GM21723 (cell line): Measurements from ENCODE around the gene IQSEC2.
A peak's percentile ranks its signal among the peaks of the same experiment; 100 is the strongest.

Experiments
- ATAC-seq: cut with Tn5 transposase; IDR thresholded peaks from one replicate; pipeline ENCODE4 v1.9.1; 2021; ENCODE audit warnings: mild to moderate bottlenecking, moderate library complexity; ENCODE audit not compliant: unreplicated experiment

IQSEC2 gene

DNA sequence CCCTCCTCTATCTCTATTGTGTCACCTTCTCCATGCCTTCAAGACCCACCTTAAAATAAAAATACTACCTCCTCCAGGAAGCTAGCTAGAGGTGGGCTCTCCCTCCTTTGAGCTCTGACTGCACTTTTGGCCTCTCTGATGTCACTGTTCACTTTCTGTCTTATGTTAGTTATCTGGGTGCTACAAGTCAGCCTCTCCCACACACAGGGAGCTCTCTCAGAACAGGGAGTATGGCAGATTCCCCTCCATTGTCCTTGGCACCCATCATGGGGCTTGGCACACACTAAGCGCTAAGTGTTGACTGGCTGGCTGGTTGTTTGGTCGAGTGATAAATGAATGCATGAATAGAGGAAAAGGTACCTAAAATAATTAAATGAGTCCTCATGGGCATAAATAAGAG lies 35.2 kb downstream of the IQSEC2 start:
- no peak for ATAC-seq

DNA sequence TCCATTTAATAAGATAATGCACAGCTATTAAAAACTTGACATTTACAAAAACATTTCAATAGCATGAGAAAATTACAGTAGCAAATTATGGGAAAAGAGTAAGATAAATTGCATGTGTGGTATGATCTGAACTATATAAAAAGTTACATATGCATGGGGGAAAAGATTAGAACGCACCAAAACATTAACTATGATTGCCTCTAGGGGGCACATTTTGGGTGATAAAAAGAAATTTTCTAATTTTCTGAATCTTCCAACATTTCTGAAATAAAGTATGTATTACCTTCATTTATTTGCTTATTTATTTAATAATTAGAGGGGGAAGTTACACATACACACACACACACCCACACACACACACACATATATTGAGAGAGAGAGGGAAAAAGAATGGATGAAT lies 36.8 kb downstream of the IQSEC2 start:
- ATAC-seq = no peak

DNA sequence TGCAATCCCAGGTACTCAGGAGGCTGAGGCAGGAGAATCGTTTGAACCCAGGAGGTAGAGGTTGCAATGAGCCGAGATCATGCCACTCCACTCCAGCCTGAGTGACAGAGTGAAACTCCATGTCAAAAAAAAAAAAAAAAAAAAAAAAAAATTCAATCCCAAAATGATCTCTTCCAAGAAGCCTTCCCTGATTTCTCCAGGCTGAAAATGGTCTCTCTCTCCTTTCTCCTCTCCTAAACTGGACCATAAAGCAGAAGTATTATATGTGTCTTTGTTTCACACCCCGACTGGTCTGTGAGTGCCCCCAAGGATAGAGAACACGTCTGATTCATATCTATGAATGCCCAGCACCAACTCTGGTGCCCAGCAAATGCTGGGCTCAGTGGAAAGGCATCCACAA lies 39.1 kb downstream of the IQSEC2 start:
- no peak for ATAC-seq

DNA sequence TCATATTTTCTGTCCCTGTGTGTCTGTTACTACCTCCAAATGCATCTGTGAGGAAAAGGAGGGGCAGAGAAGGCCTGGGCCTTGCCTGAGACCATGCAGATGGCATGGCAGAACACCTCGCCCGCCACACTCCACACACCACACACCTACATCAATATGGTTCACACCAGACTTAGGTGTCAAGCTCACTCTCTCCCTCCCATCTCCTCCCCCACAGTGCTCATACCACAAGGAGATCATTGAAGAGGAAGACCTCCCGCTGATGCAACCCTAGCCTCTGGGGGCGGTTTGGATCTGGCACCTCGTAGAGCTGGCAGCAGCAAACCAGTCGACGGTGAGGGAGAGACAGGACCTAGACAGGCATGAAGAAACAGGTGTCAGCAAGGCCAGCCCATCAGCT lies 39.8 kb downstream of the IQSEC2 start:
- ATAC-seq = no peak

DNA sequence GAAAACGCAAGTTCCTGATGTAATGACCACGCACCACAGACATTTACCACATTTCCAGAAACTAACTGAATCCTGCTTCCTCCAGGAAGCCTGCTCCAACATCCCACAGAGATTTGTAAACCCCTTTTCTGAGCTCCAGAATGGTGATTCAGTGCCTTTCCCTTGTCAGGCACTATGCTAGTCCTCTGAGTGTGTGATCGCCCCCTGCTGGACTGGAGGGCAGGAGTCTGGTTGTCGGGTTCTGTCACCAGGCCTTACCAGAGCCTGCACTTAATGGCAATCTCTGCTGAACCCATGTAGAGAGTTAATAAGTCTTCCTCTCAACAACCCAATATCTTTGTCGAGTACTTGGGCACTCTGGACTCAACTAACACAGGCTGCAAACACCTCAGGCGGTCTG lies 41.9 kb downstream of the IQSEC2 start:
- ATAC-seq = no peak

DNA sequence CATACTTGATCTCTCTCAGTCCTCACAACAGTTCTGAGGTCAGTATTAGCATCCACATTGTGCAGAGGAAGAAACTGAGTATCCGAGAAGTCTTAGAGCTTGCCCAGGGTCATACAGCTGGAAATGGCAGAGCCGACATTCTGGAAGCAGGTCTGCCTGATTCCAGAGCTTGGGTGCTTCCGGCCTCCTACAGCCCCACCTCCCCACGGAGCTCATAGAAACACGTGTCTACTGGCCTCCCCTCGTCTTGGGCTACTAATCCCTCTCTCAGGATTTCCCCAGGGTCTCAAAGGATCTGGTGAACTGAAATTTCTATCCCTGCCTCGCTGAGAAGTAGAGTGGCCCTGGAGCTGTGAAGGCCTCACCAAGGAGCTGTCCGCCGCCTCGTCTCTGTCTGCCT lies 44.3 kb downstream of the IQSEC2 start:
- no peak for ATAC-seq

DNA sequence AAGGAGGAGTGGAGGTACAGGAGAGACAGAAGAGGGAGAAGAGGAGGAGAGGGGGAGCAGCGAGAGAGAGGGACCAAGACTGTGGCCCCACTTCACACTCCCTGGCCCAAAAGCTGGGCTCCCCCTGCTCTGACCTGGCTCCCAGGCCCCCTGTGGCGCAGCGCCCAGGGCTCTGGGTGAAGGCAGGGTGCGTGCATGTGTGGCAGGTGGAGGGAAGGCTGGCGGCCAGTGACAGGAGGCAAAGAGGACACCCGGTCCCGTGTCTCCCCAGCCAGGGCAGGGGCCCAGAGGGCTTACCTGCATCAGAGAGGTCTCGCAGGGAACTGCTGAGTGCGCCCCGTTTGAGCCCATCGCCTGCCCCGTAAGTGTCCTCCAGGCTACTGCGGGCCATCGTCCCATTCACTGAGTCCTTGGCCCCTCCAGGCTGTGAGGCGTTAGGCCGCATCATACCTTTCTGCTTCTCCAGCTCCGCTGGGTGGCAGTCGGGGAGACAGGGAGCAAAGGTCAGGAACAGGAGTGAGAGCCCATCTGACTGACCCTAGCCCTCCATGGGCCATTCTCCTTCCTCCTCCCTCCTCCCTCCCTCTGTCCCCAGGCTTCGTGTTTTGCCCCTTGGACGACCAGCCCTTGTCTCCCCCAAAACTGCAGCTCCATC lies 45.2 kb downstream of the IQSEC2 start:
- ATAC-seq = no peak

DNA sequence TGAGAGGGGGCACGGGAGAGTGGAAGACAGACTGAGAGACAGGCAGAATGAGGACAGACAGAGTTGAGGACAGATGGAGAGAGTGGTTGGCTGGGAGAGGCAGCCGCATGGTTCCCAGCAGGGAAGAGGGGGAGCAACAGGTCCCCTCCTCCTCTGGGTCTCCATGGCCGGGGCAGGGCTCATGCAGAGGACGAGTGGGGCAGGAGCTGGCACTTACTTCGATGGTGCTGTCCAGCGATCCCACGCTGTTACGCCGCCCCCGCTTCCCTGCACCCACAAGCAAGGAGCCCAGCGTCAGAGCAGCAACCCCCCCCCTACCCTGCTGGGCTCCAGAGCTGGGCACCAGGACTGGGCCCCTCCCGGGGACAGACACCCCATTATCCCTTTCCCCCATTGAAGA lies 45.8 kb downstream of the IQSEC2 start:
- no peak for ATAC-seq

DNA sequence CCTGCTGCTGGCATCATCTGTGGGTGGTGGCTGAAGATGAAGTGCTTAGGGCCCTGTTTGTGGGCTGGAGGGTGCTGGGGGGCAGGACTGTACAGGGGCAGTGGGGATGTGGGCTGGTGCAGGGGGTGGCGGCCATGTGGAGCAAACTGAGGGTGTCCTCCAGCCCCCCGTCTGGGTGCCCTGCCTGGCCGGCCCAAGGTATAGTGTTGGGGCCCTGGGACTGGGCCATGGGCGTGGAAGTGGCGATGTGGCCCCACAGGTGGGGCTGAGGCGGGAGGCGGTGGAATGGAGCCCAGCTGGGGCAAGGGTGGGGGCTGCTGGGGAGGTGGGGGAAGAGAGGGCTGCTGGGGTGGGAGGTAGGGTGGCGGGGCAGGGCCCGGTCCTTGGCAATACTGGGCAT lies 46.9 kb downstream of the IQSEC2 start:
- ATAC-seq = no peak

DNA sequence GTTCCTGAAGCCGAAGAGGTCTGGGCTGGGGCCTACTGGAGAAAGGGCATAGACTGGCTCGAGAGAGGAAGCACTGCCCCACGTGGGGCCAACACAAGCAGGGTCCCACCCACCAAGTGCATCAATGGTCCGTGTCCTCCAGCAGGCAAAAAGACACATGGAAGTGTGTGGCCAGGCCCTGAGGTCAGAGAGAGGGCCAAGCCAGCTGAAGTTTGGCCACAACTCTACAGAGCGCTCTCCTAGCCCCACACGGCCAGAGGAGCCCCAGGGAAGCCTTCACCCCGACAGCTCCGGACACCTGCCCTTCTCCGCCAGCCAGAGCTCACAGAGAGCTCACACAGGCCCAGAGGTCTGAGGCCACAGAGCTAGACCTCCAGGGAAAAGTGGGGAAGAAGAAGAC lies 47.8 kb downstream of the IQSEC2 start:
- no peak for ATAC-seq

DNA sequence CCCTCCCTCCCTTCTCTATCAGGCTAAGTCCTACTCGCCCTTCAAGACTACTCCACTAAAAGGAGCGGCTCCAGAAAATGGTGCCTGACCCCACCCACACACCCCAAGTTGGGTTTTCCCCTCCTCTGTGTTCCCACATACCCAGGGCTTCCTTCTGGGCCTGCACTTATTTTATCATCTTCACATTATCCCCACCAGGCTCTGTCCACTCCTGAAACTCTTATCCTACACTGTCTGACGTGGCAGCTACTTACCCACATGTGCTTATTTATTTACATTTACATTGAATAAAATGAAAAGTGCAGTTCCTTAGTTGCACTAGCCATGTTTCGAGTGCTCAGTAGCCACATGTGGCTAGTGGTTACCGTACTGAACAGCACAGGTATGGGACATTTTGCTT lies 51.3 kb downstream of the IQSEC2 start:
- no peak for ATAC-seq

DNA sequence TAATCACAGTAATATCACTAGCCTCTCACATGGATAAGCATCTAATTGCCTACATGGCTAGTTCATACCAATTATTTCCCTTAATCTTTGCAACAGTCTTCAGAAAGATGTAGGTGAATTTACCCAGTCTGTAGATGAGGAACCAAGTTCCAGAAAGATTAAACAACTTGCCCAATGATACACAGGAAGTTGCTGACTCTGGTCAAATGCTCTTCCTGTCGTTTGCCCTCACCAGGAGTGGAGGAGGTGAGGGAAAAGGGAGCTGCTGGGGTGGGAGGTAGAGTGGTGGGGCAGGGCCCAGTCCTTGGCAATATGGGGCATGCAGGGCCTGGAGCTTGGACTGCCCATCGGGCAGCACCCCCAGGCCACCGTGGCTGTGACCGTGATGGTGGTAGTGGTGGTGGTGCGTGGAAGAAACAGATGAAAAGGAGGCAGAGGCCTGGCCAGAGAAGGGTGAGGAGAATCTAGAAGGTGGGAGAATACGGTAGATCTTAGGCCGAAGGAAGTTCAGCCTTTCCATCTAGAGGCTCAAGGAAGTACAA lies 54.1 kb downstream of the IQSEC2 start:
- ATAC-seq = no peak

DNA sequence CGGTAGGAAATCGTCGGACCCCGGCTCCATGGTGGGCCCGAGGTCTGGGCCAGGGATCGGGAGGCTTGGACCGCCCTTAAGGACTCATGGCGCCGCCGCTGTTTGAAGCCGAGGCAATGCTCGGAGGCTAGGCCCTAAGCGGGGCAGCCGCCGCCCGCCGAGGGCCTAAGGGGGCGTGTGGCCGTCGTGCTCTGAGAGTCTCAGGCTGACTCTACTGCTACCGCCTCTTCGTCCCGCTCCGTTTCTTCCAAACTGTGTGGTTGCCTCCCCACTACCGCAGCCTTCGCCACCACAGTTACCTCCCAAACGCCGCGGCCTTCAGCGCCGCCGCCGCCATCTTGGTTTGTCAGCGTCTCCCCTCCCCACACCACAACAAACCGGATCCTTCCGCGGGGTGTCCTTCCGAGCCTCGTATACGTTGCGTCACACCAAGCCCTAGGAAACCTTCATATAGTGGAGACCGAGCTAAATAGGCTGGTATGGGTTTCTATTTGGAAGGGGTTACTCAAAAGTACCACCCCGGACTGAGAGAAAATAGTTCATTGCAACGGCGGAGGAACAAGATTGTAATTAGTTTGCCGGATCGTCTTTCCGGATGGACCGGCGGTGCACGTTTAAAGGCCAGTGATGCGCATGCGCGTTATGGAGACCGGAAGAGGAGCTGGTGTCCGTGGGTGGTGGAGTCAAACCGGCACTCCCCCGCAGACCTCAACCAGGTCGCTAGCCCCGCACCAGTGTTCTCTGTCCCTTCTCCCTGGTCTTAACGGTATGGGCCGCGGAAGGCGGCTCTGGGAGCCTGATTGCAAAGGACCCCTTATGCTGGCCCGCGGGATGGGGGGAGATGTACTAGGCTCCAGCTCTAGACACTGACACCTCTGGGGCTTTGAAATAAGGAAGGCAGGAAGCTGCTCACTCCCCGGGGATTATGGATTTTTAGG lies 56.3 kb downstream of the IQSEC2 start, which contains the start of gene KDM5C:
TSS of gene KDM5C (minus strand) at position 348 of the 938 bp plus-strand sequence. CDS start at position 30, 318 bp downstream.
- peak; percentile 83 for ATAC-seq

DNA sequence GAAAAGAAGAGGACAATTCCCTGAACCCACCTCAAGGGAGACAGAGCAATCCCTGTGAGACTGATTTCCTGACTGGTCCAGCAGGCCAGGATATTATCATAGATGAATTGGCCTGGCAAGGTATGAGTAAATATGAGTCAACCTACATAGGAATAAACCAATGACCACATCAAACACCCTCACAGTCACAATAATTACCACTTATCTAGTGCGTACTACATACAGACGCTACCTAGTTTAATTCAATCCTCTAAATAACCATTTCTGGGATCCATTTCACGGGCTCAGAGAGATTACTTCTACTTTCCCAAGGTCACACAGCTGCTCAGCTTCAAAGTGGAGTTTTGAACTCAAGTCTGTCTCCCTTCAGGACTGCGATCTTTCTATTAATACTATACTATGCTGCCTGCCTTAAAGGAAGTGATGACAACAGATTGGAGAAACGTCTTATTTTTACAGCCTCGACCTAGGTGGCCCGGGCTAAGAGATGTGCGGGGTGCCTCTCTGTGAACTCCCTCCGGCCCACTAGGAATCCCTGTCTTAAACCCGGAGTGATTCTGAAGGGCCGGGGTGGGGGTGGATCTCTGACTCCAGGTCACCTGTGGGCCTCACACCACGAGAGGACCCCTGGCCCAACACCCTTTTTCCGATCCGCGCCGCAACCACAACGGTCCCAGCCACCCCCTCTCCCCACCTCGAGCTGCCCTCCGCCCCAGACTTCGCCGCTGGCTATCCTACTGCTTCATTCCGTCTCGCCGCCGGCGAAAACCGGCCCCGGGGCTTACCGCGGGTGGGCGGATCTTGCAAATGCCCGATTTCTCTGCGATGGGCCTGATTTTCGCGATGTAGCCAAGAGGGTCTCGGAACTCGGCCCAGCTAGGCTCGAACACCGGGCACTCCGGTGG lies 57.2 kb downstream of the IQSEC2 start:
- ATAC-seq = peak; percentile 14

DNA sequence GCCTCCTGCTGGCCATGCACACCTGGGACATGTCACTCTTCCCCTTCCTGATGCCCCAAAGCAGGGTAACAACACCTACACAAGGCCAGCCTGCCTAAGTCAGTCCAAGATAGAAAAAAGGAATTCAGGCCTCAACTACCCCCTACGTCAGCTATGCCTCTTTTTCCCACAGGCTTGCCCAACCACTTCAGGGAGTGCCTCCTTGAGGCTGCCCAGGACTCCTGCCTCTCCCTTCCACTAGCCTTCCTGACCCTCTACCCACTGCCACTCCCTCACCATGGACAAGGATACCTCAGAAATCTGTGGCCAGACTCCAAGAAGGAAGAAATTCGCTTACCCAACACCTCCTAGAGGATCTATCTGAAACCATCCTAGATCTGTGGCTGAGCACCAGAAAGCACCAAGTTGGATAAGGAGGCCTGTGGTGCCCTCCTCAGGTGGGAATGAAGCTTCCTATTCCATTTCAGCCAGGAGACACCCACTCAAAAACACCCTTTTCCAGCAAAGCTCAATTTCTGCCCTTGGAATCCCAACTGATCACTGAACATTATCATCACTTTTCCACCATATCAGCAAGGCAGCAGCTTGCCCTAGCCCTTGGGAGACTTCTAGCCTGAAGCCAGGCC lies 58.2 kb downstream of the IQSEC2 start:
- ATAC-seq = no peak
